ENCODE results near the gene SERPINC1. TPM values are rescaled to one million over a fixed set of nuclear protein-coding genes. Genes with fewer than 3 reads are reported as not detected.
"Not testable (repeated sequence)": the region's sequence is repeated elsewhere in the genome, so short reads cannot be mapped to it uniquely, and the experiment has no call there.

SERPINC1 gene
- total and polyA plus RNA-seq, 8 donors = 0.18 to 0.89 (median 0.20) TPM; not detected in 5

- Histone ChIP-seq H3K4me1 (peaks cover 20 to 47% (median 29%) of the 10 kb centered on the region in 4 donors), H3K27ac (peak overlapping the region in 4 of 5 donors; percentile 6 to 95 (median 26)), H3K27me3 (no peaks in the 10 kb centered on the region), H3K9me3 (no peaks in the 10 kb centered on the region), H3K4me3 (peak overlapping the region in 2 of 4 donors; percentile 61), H3K36me3 (peaks cover 40 to 76% (median 70%) of the 10 kb centered on the region in 4 donors)
- no peak for DNase-seq
- intact Hi-C loops (cut with DNase I; ENCODE audit: low total_unique reads) = loop anchor here (10.0 kb wide), 1 partner anchor 60 kb away; no protein-coding TSS in a partner anchor
- TF ChIP-seq, protein P1, sequence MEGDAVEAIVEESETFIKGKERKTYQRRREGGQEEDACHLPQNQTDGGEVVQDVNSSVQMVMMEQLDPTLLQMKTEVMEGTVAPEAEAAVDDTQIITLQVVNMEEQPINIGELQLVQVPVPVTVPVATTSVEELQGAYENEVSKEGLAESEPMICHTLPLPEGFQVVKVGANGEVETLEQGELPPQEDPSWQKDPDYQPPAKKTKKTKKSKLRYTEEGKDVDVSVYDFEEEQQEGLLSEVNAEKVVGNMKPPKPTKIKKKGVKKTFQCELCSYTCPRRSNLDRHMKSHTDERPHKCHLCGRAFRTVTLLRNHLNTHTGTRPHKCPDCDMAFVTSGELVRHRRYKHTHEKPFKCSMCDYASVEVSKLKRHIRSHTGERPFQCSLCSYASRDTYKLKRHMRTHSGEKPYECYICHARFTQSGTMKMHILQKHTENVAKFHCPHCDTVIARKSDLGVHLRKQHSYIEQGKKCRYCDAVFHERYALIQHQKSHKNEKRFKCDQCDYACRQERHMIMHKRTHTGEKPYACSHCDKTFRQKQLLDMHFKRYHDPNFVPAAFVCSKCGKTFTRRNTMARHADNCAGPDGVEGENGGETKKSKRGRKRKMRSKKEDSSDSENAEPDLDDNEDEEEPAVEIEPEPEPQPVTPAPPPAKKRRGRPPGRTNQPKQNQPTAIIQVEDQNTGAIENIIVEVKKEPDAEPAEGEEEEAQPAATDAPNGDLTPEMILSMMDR (IDR thresholded peaks at IDR 0.05) = no peak
- TF ChIP-seq POLR2A (IDR thresholded peaks at IDR 0.05) (no peak), EP300 (IDR thresholded peaks at IDR 0.05) (no peak), POLR2AphosphoS5 (IDR thresholded peaks at IDR 0.05) (no peak)
- WGBS, 5 donors = 71 to 78% (median 76%) methylated on average over 5 of the region's 5 CpGs
Measured at GRCh38 chr1:173864179-173864867, 52.8 kb downstream of the SERPINC1 start.

- TF ChIP-seq EP300 (IDR thresholded peaks at IDR 0.05) (no peak), POLR2A (IDR thresholded peaks at IDR 0.05) (no peak), POLR2AphosphoS5 (IDR thresholded peaks at IDR 0.05) (no peak)
- TF ChIP-seq, protein P1 (IDR thresholded peaks at IDR 0.05) = no peak
- no peaks in the 10 kb centered on the region for H3K9me3 ChIP-seq
Measured at GRCh38 chr1:173863224-173864161, 53.6 kb downstream of the SERPINC1 start.

GRCh38 chr1:173862769-173863223 is 54.3 kb downstream of the SERPINC1 start:
- H3K27ac ChIP-seq = no peak overlapping the region

More at GRCh38 chr1:173863224-173864161, 53.6 kb downstream of the SERPINC1 start:
- H3K4me3 ChIP-seq = no peak overlapping the region
- H3K36me3 ChIP-seq = peaks cover 42 to 84% (median 79%) of the 10 kb centered on the region in 4 donors
- peaks cover 20 to 41% (median 26%) of the 10 kb centered on the region in 4 donors for H3K4me1 ChIP-seq
- H3K27ac ChIP-seq = peak overlapping the region in 2 of 5 donors; percentile 1 to 41
- intact Hi-C loops (cut with DNase I; ENCODE audit: low total_unique reads) = loop anchor here (10.0 kb wide), 1 partner anchor 61 kb away; no protein-coding TSS in a partner anchor
- no peak for DNase-seq
- no peaks in the 10 kb centered on the region for H3K27me3 ChIP-seq

DNA sequence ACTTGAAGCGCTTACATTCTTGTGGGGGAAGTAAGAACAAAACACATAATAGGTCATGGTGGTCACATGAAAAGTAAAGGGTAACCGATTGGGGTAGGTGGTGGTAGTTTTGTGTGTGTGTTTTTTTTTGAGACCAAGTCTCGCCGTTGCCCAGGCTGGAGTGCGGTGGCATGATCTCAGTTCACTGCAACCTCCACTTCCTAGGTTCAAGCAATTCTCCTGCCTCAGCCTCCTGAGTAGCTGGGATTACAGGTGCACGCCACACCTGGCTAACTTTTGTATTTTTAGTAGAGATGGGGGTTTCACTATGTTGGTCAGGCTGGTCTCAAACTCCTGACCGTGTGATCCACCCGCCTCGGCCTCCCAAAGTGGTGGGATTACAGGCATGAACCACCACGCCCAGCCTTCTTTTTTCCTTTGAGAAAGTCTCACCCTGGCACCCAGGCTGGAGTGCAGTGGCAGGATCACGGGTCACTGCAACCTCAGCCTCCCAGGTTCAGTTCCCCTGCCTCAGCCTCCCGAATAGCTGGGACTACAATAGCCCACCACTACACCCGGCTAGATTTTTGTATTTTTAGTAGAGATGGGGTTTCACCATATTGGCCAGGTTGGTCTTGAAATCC is 54.9 kb downstream of the SERPINC1 start:
- peaks cover 45 to 97% (median 91%) of the 10 kb centered on the region in 4 donors for H3K36me3 ChIP-seq
- 78 to 92% (median 81%) methylated on average over 11 to 13 of the region's 13 CpGs for WGBS, 5 donors
- DNase-seq, H3K4me3 ChIP-seq, H3K27me3 ChIP-seq, H3K9me3 ChIP-seq, H3K27ac ChIP-seq: not testable (repeated sequence)
- intact Hi-C loops (cut with DNase I; ENCODE audit: low total_unique reads) = loop anchor here (10.0 kb wide), 1 partner anchor 63 kb away; no protein-coding TSS in a partner anchor
- peaks cover 20 to 41% (median 26%) of the 10 kb centered on the region in 4 donors for H3K4me1 ChIP-seq

More at GRCh38 chr1:173862769-173863223, 54.3 kb downstream of the SERPINC1 start:
- DNase-seq = no peak
- WGBS, 5 donors = 61 to 74% (median 70%) methylated on average over 8 of the region's 8 CpGs
- Histone ChIP-seq H3K9me3 (no peaks in the 10 kb centered on the region), H3K4me3 (no peak overlapping the region), H3K4me1 (peaks cover 20 to 41% (median 26%) of the 10 kb centered on the region in 4 donors), H3K36me3 (peaks cover 45 to 91% (median 86%) of the 10 kb centered on the region in 4 donors), H3K27me3 (no peaks in the 10 kb centered on the region)
- intact Hi-C loops (cut with DNase I; ENCODE audit: low total_unique reads) = loop anchor here (10.0 kb wide), 1 partner anchor 62 kb away; no protein-coding TSS in a partner anchor
- TF ChIP-seq, protein P1 (IDR thresholded peaks at IDR 0.05) = no peak
- TF ChIP-seq EP300 (IDR thresholded peaks at IDR 0.05) (no peak), POLR2A (IDR thresholded peaks at IDR 0.05) (no peak), POLR2AphosphoS5 (IDR thresholded peaks at IDR 0.05) (no peak)
